ENCODE results near the gene INPP5E.

INPP5E gene

GRCh38 chr9:136447173-136447778 is 7.6 kb upstream of the INPP5E start:
- no peak for DNase-seq (ENCODE audit: low read depth)

DNA sequence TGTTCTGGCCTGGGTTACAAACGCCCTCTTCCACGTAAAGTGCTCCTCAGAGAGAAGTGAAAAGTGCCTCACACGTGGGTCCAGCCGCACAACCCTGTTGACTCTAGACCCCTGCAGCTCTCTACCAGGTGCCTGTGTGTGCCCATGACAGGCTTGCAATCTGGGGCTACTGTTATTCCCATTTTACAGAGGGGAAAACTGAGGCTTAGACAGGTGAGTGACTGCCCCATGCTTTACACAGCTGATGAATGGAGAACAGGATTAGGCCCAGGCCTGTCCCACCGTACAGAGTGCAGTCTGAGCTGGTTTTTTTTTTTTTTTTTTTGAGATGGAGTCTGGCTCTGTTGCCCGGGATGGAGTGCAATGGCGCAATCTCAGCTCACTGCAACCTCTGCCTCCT is 6.2 kb upstream of the INPP5E start:
- DNase-seq (ENCODE audit: low read depth), result no peak

DNA sequence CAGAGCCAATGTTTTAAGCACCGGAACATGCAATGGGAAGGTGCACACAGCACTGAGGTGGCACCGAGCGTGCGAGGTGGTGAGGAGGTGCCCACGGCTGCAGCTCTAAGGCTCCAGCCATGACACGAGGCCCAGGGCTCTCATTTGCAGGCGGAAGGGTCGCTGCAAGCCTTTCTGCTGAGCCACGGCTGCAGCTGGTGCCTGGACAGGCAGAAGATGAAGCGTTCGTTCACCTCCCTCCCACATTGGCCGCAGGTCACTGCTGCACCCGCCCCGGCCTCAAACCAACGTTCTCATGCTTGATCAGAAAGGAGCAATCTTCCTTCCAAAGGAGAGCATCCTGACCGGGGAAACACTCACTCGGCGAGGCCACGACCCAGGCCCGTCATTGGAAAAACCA is 4.5 kb upstream of the INPP5E start:
- no peak for DNase-seq (ENCODE audit: low read depth)

DNA sequence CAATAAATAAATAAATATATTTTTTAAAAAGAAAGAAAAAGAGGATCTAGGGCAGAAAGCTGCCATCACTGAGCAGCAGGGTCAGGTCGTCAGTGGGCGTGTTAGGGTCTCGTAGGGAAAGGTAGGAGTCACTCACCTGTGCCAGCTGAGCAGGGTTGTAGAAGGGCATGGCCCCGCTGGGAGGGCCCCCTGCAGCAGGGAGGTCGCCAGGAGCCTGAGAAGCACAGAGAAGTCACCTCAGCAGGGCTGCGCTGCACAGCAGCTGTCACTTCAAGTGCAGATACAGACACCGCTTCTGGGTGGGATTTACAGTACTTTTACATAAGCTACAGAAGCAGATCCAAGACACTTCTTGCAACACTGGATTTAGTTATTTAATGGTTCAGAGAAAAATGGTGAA is 4.0 kb upstream of the INPP5E start:
- no peak for DNase-seq (ENCODE audit: low read depth)

- DNase-seq (ENCODE audit: low read depth), result no peak
Observed at GRCh38 chr9:136443087-136443486, 3.4 kb upstream of the INPP5E start.

DNA sequence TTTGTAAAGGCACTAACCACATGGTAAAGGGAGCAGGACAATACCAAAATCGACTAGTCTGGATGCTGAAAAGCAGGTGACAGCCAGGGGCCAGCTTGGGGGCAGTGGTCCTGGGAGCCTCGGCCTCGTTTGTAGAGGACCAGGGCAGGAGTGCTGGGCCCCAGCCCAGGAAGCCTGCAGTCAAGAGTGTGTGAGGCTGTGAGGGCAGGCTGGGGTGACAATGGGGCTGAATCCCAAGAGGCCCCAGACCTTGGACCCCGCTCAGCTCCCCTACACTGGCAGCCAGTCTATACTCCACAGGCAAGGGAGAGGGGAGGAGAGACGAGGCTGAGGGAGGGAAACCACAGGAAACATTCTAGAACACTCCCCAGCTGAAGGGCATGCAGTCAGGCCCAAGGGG is 2.6 kb upstream of the INPP5E start:
- DNase-seq (ENCODE audit: low read depth), result no peak

GRCh38 chr9:136441681-136442245 is 2.1 kb upstream of the INPP5E start:
- DNase-seq (ENCODE audit: low read depth), result no peak

DNA sequence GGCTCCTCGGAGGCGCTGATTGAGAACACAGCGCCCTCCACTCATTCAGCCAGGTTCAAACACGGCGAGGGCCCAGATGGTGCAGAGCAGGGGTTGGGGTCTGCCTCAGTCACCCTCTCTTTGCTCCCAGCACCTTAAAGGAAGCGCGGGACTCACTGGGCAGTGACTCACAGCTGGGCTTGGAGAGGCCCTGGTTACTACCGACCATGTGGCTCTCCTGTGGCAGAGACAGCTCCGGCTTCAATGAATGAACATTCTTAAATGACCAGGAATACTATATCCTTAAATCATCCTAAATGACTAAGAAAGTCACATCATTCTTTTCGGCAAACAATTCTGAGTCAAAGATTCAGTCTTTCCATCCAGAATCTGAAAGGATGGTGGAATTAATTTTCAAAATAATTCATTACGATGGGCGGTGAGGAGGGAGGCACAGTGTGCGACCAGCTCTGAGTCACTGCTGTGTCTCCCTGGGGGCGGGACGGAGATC is 1.6 kb upstream of the INPP5E start:
- no peak for DNase-seq (ENCODE audit: low read depth)

DNA sequence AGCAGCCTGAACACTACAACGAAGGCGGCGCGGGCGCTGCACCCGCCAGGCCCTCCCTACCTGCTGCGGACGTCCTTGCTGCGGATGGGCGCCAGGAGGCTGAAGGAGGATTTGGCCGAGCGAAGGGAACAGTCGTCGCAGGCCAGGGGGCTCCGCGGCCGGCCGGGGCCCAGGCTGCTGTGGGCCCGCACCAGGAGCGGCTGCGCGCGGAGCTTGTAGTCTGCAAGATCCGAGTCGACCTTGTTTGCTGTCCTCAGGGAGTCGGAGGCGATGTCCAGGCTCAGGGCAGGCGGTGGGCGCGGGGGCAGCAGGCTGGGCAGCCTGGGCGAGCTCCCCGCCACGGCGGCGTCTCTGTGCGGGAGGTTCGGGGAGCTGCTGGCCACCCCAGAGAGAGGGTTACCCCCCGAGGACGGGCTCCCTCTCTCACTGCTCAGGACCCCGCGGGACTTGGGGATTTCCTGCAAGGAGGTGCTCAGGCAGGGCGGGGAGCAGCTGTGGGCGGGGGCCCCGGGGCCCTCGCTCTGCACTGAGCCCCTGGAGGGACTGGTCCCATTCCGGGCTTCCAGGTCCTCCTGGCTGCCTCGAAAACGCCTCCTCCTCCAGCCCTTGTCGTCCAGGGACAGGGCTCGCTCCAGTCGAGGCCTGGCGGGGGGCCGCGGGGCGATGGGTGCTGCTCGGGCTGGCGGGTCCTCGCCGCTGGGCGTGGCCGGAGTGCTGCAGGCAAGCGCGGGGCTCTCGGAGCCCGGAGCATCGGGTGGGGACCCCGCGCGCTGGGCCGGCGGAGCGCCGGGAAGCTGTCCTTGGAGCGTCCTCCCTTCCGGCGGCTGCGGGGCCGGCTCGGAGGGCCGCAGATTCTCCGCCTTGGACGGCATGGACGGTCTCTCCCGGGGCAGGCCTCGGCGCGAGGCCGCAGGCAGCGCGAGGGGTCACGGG is 831 bp downstream of the INPP5E start:
- peak; percentile 45 for DNase-seq (ENCODE audit: low read depth)

- no peak for DNase-seq (ENCODE audit: low read depth)
Observed at GRCh38 chr9:136437839-136438547, 1.7 kb downstream of the INPP5E start.

GRCh38 chr9:136437430-136437829 is 2.2 kb downstream of the INPP5E start:
- DNase-seq (ENCODE audit: low read depth), result no peak

GRCh38 chr9:136436055-136436634 is 3.5 kb downstream of the INPP5E start:
- DNase-seq (ENCODE audit: low read depth), result no peak

DNA sequence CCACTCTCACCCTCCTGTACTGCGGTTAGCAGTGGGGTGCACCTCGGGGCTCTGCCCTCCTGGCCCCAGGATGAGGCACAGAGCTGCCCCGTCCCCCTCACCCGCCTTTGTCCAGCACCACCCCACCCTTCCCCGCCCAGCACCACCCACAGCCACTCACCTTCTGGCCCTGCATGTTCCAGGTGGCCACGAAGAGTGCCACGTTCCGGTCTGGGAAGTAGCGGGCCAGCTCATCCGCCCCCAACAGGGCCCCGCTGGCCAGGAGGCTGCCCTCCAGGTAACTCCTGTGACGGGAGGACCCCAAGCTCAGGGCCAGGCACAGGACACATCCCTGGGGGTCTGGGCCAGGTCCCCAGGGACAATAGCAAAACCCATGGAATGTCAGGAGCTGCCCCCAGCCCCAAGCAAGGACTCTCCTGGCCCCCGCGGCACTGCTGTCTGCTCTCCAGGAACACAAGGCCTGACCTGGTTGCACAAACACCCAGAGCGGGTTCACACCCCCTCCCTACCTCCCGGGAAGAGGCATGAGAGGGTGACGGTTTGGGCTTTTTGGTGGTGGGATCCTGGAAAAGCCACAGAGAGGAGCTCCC is 5.0 kb downstream of the INPP5E start:
- DNase-seq (ENCODE audit: low read depth), result no peak

DNA sequence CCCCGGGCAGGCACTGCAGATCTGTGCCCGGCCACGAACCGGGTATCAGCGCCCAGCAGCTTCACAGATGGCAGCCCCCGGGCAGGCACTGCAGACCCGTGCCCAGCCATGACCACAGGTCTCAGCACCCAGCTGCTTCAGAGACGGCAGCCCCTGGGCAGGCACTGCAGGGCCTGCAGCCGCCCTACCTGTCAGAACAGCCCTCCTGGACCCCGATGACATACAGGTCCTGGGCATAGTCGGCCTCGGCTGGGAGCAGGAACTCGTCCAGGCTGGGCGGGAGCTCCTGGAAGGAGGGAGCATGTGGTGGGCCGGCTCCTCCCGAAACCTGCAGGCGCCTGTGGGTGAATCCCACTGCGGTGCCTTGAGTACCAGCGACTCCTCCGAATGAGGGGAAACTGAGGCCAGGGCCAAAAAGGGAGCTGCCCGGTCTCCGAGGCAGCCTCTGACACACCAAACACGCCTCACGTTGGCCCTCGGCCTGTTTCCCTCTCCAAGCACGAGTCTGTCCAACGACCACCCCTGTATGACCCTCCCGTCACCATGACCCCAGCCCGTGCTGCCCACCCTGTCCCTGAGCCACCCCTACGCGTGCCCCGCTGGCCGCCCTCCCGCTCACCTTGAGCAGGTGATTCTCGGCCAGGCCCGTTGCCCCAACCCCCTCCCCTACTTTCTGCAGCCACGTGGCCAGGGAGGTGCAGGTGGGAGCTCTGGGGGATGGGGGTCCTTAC is 5.6 kb downstream of the INPP5E start:
- DNase-seq (ENCODE audit: low read depth), result no peak

- DNase-seq (ENCODE audit: low read depth), result no peak
Observed at GRCh38 chr9:136433043-136433715, 6.5 kb downstream of the INPP5E start.

DNA sequence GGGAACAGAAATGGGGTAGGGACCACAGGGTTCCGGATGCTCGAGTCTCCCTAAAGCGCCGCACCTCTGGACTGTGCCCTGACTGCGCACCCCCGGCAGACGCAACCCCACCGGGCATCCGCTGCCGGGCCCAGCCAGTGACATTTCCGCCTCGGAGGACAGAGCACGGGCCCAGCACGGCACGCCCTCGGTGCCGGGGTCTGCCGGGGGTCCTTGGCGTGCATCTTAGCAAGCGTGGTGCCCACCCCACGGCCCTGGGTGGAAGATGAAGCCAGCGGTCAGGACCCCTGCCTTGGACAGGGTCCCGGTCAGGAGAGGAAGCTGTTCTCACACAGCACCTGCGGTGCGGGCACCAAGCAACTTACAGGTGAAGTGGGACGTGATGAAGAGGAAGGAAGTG is 7.1 kb downstream of the INPP5E start:
- no peak for DNase-seq (ENCODE audit: low read depth)

- no peak for DNase-seq (ENCODE audit: low read depth)
Observed at GRCh38 chr9:136431782-136432350, 7.8 kb downstream of the INPP5E start.

DNA sequence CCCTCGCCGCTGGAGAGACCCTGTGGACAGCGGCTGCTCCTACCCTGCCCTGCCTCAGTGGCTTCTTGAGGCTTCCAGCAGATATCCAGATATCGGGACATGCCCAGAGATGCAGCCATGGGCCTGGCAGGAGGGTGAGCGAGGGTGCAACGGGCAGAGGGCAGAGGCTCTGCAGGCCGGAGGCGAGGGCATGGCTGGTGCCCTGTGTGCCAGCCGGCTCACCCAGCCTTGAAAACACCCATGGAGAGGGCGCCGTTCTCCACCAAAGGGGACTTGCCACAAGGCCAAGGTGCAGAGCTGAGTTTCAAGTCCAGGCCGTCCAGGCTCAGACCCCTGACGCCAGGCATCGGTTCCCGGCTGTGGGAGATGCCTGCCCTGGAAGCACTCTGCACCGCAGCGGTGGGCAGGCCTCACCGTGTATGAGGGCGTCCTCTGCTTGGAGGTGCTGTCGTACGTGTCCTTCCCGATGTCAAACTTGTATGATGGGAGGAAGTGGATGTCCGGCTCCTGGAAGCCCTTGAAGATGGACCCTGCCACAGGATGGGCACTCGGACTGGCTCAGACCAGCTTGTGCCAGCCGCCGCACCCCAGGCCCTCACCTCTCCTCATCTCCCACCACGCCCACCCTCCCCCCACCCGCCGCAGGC is 8.9 kb downstream of the INPP5E start:
- no peak for DNase-seq (ENCODE audit: low read depth)

GRCh38 chr9:136429683-136430491 is 9.8 kb downstream of the INPP5E start:
- DNase-seq (ENCODE audit: low read depth), result no peak
